HG03432 (cell line): ENCODE results near the gene MAGI1.
"Not testable (repeated sequence)": the region's sequence is repeated elsewhere in the genome, so short reads cannot be mapped to it uniquely, and the experiment has no call there.

Experiments
- ATAC-seq: cut with Tn5 transposase; IDR thresholded peaks from one replicate; pipeline ENCODE4 v1.9.1; 2021; ENCODE audit warnings: mild to moderate bottlenecking, moderate library complexity; ENCODE audit not compliant: unreplicated experiment

Gene MAGI1

DNA sequence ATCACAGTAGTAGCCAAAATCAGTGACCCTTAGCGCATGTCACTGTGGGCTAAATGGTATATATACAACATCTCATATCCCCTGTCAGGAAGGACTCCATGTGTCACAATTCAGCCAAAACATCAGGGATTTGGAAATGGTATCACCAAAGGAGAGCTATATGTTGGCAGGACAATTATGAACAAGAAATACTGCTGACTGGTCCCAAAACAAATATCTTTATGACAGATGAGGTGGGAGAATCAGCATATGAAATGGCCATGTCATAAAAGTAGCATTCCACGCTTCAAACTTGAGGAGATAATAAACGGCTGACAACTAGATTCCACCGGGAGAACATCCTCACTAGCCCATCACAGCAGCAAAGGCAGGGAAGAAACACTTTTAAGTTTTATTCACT, 158.4 kb downstream of the MAGI1 start:
- ATAC-seq: no peak

DNA sequence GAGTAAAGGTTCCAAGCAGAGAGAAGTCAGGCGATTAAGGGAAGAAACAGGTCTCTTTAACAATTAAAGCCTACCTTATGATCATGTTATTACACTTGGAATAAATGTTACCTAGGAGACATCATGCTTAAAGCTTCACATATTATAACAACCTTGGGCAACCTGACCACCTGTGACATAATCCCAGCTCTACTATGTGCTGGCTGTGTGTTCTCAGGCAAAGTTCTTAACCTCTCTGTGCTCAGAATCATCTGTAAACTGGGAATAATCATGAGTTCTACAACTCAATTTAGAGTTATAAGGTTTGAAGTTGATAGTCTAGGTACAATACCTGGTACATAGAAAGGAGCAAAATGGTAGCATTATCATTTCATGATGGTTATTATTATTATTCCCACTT, 159.3 kb downstream of the MAGI1 start:
- no peak for ATAC-seq

DNA sequence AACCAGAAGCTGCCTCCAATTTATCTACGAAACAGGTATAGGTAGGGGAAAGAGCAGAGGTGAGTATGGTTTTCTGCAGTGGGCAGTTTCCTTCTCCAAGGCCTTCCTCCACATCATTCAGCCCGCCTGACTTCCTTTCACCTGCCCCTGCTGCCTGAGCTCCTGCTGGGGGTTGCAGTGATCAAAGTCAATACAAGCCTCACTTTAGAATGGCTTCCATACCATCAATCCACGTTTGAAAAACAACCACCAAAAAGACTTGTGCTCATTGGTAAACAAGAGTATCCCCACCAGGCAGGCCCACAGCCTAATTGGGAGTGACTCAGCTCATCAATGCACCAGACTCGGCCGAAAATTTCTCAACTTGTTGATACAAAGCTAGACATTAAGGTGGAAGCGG, 159.9 kb downstream of the MAGI1 start:
- ATAC-seq: no peak

DNA sequence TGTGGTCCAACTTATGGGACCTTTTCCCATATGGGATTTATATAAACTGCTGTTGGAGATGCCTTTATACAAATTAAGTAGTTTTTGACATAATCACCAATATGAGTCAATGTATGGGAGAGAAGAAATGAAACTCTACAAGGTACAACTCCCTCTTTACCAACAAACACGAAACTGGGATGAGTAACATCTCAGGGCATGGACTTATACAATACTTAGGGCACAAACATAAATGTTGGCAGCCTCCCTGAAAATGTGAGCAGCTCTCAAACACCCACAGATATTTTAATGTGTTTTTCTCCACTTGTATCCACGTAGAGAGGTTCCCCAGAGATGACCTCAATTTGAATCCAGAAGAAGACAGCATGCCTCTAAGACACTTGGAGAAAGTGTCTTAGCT, 161.6 kb downstream of the MAGI1 start:
- ATAC-seq: no peak

DNA sequence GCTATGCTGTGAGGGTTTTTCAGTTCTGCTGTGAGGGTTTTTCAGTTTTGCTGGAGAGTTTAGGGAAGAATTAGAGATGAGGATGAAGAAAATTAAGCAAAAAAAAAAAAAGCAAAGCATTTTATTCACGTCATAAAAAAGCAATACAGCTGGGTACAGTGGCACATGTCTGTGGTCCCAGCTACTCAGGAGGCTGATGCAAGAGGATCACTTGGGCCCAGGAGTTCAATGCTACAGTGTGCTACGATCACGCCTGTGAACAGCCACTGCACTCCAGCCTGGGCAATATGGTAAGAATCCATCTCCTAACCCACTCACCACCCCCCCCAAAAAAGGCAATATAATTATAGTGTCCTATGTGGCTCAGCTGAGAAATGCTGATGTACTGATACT, 162.7 kb downstream of the MAGI1 start:
- ATAC-seq: no peak

DNA sequence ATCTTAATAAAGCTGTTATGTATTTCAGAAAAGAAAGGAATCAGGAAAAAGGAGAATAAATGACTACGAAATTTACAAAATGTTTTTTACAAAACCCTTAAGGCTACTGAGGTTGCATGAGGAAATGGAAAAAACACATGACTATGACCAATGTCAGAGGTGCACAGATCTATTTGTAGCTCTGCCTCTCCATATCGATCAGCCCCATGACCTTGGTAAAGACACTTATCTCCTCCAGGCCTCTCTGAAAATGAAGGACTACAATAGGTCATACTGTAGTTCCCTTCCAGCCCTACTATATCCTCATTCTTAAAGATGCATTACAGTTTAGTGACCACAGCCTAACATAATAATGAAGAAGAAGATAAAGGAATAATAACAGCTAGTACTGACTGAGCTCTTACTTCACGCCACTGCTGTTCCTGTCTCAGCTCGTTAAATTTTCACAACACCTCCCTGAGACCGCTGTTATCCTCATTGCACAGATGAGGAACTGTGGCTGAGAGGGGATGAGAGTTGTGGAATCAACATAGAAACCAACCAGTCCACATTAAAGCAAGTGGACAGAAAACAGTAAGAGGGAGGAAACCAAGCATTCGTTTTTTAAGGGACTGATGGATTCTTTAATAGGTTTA, 163.2 kb downstream of the MAGI1 start:
- no peak for ATAC-seq

DNA sequence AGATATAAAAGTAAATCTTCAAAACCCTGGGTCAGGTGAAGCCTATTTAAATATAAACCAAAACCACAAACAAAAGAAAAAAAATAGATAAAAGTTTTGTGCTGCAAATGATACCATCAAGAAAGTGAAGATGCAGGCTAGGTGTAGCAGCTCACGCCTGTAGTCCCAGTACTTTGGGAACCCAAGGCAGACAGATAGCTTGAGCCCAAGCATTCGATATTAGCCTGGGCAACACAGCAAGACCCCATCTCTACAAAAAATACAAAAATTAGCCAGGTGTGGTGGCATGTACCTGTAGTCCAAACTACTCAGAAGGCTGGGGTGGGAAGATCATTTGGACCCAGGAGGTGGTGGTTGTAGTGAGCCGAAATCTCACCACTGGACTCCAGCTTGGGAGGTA, 164.8 kb downstream of the MAGI1 start:
- ATAC-seq: no peak

DNA sequence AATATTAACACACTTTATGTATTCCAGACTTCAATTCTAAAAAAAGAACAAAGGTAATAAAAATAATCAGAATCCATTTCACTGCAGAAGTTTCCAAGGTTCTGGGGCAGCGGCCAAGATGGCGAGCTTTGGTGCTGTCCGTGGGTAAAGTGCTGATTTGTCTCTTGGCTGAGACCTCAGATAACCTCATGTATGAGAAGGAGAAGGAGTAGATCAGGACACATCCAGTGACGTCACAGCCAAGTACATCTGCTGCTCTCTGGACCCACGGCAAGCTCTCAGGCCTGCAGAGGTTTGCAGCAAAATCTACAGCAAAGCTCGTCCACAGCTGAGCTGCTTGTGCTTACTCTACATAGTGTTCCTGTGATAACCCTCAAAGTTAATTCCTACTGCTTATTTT, 165.7 kb downstream of the MAGI1 start:
- no peak for ATAC-seq

DNA sequence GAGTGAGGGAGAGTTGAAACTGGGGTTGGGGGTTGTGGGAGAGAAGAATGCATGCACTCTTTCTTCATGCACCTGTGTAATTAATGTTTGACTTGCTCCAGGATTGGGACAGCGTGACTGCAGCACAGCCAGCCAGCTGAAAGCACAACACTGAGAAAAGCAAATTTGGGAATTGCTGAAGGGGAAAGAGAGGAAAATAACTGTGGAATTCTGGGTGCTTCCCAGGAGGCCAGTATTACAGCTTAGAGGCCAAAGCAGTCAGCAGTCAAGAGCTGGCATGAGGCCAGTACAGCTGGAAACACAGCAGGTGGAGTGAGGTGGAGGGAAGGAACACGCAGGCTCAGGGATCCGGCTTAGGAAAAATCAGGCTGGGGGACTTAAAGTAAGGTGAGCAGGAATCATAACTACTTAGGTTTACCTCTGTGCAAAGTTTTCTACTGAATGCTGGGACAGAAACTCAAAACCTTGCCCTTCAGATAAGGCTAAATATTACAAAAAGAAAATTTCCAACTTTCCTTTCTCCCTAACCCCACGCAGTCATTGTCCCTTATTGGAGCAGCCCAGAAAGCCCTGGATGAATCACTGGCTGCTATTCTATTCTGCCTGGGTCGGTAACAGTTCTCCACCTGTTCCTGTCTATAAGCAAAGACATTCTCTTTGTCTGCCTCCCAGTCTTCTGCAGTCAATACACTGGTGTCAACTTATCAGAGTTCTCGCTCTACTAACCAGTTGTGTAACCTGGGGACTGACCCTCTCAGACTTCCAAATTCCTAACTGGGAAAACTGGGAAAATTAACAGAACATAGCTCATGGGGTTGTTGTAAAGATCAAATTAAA, 167.2 kb downstream of the MAGI1 start:
- ATAC-seq: no peak

DNA sequence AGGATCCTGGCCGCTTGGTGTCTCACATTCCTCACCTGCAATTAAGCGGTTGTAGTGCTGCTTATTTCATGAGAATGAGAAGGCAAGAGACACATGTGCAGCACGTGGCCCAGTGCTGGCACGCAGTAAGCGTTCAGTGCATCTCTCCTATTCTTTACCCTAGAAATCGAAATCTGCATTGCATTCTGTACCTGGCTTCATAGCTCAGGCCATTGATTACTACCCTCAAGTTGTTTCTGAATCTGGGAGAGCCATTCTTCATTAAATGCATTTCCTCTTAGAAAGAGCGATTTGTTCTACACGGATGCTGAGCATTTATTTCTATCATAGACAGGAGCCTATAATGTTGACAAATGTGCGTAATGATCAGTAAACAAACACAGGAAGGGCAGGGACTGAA, 168.9 kb downstream of the MAGI1 start:
- no peak for ATAC-seq

DNA sequence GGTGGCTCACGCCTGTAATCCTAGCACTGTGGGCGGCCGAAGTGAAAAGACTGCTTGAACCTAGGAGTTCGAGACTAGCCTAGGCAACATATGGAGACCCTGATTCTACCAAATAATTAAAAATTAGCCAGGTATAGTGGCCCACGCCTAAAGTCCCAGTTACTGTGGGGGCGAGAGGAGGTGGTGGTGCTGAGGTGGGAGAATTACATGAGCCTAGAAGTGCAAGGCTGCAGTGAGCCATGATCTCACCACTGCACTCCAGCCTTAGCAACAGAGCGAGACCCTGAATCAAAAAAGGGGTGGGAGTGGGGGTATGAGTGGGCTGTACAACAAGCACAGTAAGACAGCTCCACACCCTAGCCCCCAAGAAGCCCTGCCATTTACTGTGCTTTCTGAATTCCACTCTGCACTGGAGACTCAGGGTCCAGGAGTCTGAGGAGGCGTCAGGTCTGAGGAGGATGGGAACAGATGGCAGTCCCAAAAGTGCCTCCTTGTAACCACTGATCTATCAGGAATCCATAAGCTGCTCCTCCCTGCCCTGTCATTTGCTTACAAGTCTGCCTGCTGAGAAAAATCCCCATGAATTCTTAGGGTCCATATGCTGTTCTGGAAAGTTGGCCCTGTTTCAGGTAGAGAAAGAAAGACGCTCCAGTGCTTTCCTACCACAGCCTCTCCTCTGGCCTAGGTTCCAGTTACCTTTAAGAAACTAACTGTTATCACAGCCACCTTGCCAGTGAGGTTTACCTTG, 171.1 kb downstream of the MAGI1 start:
- no peak for ATAC-seq

DNA sequence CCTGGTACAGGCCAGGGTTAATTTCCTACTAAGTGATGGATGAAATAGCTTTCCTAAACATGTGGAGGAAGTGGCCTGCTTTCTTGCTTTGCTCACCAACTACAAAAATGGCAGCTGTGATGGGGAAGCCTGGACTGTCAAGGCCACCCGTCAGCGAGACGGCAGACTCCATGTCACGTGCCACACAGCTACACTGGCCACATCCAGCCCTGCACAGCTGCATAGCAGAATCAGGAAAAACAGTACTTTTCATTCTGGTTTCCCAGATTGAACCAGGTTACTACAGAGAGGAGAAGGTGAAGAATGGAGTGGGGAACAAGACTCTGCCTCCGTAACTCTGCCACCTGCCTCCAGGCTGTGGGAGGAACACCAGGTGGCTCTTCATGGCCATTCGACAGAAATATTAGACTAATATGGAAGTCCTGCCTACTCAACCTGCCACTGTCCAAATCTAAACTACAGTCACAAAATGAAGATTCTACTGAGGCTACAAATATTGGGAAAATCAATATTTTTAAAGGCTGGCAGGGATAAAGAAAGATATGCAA, 174.3 kb downstream of the MAGI1 start:
- no peak for ATAC-seq

DNA sequence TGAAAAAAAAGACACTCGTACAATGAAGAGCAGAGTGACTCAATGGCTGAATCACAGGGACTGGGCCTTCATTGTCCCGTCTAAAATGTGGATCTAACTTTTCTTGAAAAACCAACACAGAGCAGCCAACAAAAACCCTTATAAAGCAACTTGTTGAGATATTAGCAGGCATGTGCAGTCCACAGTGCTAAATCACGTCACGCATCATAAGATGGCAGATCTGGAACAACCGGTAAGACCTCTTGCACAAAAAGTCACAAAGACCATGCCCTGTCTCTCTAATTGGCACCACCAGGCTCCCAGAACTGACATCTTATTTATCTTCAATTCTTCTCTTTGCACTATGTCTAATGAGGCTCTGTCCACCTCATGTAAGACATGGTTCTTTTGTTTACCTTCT, 177.0 kb downstream of the MAGI1 start:
- no peak for ATAC-seq

DNA sequence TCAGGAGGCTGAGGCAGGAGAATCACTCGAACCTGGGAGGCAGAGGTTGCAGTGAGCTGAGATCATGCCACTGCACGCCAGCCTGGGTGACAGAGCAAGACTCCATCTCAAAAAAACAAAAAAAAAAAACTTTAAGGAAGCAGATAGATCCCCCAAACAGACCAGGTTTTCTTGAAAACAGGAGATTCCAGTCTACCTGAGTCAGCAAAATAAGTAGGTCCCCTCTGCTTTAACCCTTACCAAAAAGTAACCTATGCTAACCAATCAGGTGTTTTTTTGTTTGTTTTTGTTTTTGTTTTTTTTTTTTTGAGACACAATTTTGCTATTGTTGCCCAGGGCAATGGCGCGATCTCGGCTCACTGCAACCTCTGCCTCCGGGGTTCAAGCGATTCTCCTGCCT, 179.1 kb downstream of the MAGI1 start:
- ATAC-seq: not testable (repeated sequence)

DNA sequence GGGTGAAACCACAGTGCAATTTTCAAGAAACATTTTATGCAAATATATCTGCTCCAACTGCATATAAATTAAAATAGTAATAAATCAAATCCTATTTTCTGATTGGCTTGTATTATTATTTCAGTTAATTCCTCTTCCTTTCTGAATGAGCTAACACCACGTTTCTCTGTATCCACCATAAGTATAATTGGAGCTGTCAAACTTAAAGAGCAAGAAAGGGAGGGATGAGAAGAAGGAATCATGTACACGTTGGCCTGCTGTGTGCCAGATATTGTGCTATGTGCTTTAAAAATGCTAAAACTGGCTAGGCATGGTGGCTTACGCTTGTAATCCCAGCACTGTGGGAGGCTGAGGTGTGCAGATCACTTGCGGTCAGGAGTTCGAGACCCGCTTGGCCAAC, 180.0 kb downstream of the MAGI1 start:
- no peak for ATAC-seq

DNA sequence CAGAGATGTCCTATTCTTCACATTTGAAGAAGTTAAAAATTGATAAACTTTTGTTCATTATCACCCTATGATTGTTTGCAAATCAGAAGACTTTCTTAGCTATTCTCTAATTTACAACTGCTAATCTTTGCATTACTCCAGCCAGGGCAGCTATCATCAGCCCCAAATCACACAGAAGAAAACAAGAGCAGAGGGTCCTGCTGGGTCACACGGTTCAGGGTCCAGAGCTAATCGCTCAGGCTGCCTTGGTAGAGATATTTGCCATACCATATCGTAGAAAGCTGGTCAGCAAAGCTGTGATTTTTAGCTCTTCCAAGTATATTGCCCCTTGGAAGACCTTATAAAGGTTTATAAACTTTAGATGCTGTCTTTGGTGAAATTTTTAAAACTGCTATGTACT, 181.4 kb downstream of the MAGI1 start:
- no peak for ATAC-seq

DNA sequence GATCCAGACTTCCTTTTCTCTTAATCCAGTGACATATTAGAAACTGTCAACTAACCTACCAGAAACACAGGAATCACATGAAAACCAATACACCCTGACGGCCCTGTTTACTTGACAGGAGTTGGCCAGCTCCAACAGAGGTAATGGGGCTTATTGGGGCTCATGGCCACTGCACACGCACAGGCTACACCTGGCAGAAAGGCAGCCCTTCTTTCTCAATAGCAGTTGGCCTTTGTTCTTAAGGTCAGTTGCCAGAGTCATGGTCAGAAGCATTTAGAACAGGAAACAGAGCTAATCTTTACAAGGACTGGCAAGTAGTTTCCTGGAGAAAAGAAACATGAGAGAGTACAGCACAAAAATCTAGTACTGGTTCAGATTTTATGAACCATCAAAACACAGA, 181.8 kb downstream of the MAGI1 start:
- ATAC-seq: no peak

DNA sequence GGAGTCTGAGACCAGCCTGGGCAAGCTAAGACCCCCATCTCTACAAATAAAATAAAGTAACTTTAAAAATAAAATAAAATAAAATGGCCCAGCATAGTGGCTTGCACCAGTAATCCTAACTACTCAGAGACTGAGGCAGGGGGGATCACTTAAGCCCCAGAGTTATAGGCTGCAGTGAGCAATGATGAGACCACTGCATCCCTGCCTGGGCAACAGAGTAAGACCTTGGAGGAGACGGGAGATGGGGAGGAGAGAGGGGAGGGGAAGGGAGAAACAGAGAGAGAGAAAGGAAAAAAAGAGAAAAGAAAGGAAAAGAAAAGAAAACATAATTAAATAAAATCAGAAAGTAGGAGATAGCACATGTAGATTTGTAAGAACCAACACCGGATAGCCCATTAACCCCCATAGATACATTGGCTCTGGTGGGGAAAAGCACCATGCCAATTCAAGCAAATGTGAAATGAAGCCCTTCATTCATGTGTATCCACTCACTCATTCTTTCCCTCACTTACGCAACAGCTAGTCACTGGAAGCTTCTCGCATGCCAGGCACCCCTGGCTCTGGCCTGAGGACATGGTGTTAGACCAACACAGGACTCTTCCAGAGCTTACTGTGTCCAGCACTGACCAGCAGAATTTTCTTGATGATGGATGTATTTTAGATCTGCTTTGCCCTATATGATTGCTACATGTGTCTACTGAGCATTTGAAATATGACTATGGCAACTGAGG, 183.2 kb downstream of the MAGI1 start:
- ATAC-seq: no peak

DNA sequence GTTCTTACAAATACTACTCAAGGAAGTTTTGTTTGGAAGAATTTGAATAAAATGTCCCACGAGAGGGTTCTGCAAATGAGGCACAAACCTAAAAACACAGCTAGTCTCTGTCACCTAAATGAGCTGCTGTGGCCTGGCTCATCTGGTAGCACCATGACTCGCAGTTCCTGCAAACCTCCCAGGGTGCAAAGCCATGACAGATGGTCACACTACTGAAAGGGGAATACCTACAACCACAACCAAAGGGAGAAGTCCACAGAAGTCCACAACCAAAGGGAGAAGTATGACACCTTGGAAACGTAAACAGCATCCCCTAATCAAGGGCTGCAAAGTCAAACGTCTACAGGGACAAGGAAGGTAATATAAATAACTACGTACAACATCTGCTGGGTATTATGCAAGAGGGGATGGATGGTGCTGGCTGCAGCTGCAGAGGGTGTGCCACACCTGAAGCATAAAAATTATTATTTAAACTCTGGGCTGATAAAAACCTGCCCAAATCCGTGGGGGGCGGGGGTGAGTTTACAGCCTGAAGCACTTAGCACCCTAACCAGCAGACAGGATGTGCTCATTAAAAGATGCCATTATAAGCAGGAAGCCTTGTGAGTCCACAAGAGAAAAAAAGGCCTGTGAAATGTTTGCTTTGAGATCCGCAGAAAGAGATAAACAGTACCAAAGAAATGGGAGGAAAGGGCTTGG, 184.0 kb downstream of the MAGI1 start:
- no peak for ATAC-seq

DNA sequence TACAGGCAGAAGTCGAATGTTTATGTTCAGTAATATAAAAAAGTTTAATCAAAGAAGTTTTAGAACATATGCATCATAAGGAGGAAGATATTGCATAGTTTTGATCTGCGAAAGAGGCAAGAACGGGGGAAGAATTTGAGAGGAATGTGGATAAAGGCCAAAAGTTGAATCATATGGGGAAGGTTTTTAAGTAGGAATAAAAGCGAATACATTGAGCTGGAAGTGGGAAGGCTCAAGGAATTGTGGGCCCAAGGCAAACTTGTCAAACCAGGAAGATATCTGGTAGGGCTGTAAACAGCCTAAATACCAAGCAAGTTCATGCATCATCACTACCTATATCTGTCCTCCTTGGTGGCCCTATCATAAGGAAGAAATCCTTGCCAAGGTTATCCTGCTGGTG, 186.9 kb downstream of the MAGI1 start:
- no peak for ATAC-seq
